Tibial nerve (tissue), 4 donors: ENCODE data around the gene CHAF1B.

ENCODE experiments used
- CTCF ChIP-seq, 5 experiments: fragments of 200-600 bp in 3 of 5; fragments of 450-650 bp in 2 of 5; sonication (generic) in 3 of 5; IDR thresholded peaks; one replicate each; pipeline ENCODE4 v1.5.1; 2016 to 2019; ENCODE audit warnings: antibody characterized with exemption in 5 of 5, mild to moderate bottlenecking in 3 of 5, moderate library complexity in 2 of 5
- EP300 ChIP-seq, 2 donors: sonication (generic); formaldehyde crosslinking; IDR thresholded peaks; one replicate each; pipeline ENCODE4 v1.6.1; 2017; ENCODE audit warnings: antibody characterized with exemption in 2 of 2, mild to moderate bottlenecking in 1 of 2
- POLR2A ChIP-seq, 2 donors: fragments of 450-650 bp; IDR thresholded peaks; one replicate each; pipeline ENCODE4 v1.6.1; 2017; ENCODE audit warnings: antibody characterized with exemption in 2 of 2, mild to moderate bottlenecking in 2 of 2, moderate library complexity in 2 of 2

- TF ChIP-seq POLR2A (IDR thresholded peaks at IDR 0.05) (no peak), EP300 (IDR thresholded peaks at IDR 0.05) (no peak), CTCF (IDR thresholded peaks at IDR 0.05) (no peak)
Measured at GRCh38 chr21:36456729-36457414, 71.7 kb downstream of the CHAF1B start.
